GM10847 (cell line): Measurements from ENCODE around the gene HERC6.

Source experiments
- POLR2A ChIP-seq: IDR thresholded peaks from 2 replicates; pipeline ENCODE4 v1.6.1; 2011; ENCODE audit not compliant: insufficient read length; ENCODE audit errors: extremely low read depth

Gene HERC6

GRCh38 chr4:88467392-88467791 lies 88.7 kb downstream of the HERC6 start:
- no peak for TF ChIP-seq POLR2A

GRCh38 chr4:88477229-88477860 lies 98.7 kb downstream of the HERC6 start:
- no peak for TF ChIP-seq POLR2A

- TF ChIP-seq POLR2A, result no peak
Measured at GRCh38 chr4:88478247-88478646, 99.6 kb downstream of the HERC6 start.

GRCh38 chr4:88481537-88481936 lies 102.9 kb downstream of the HERC6 start:
- no peak for TF ChIP-seq POLR2A

GRCh38 chr4:88489100-88489761 lies 110.6 kb downstream of the HERC6 start:
- no peak for TF ChIP-seq POLR2A
